IMR-90 (cell line): Measurements from ENCODE around the gene LRP5. TPM values are rescaled to one million over a fixed set of nuclear protein-coding genes. Genes with fewer than 3 reads are reported as not detected.

Experiments used
- ATAC-seq: fragments of 200-7000 bp; cut with Tn5 transposase; 2 replicates; pipeline ENCODE4 v1.9.1; 2020; ENCODE audit warnings: low read depth, mild to moderate bottlenecking, moderate library complexity
- BruUV-seq: library from RNA; stranded (reverse); fragments of 400-500 nt; replicated peaks from 2 replicates; lab custom pipeline; 2021; lab: Mats Ljungman, UMichigan
- CTCF ChIA-PET: fragments of 300-600 bp; formaldehyde crosslinking; extraction: SDS; loops from one replicate; lab custom pipeline; 2021; ENCODE audit warnings: antibody characterized with exemption; lab: Yijun Ruan, JAX
- POLR2A ChIA-PET: fragments of 300-600 bp; sonication (Branson Sonifier 250); formaldehyde crosslinking; loops from one replicate; lab custom pipeline; 2022; ENCODE audit warnings: antibody characterized with exemption; ENCODE audit not compliant: unreplicated experiment; lab: Charles Lee
- DNase-seq: peaks from one replicate; pipeline ENCODE4 v3.0.0; 2013
- H2AFZ ChIP-seq: replicated peaks from 2 replicates; pipeline ENCODE3; 2013; ENCODE audit warnings: low read length, mild to moderate bottlenecking; ENCODE audit not compliant: poor library complexity
- H2AK5ac ChIP-seq: 2 replicates; pipeline ENCODE4 v1.6.1; 2013; ENCODE audit warnings: low read depth, low read length, inconsistent platforms
- H2AK9ac ChIP-seq: replicated peaks from 2 replicates; pipeline ENCODE3; 2013; ENCODE audit warnings: mild to moderate bottlenecking, low read depth, low read length, moderate library complexity; ENCODE audit not compliant: poor library complexity
- H2BK120ac ChIP-seq: 2 replicates; pipeline ENCODE4 v1.6.1; 2013; ENCODE audit warnings: low read depth, low read length, inconsistent platforms
- H2BK15ac ChIP-seq: 3 replicates; pipeline ENCODE4 v1.6.1; 2013; ENCODE audit warnings: low read depth, low read length, inconsistent platforms
- H2BK20ac ChIP-seq: 2 replicates; pipeline ENCODE4 v1.6.1; 2013; ENCODE audit warnings: low read depth, mild to moderate bottlenecking, inconsistent platforms, low read length, moderate library complexity
- H2BK5ac ChIP-seq: 2 replicates; pipeline ENCODE4 v1.6.1; 2013; ENCODE audit warnings: mild to moderate bottlenecking, low read depth, low read length, inconsistent platforms; ENCODE audit not compliant: poor library complexity, severe bottlenecking
- H3K14ac ChIP-seq: replicated peaks from 2 replicates; pipeline ENCODE4 v1.6.1; 2013; ENCODE audit warnings: low read depth, low read length, inconsistent platforms
- H3K18ac ChIP-seq: 2 replicates; pipeline ENCODE4 v1.6.1; 2013; ENCODE audit warnings: low read depth, low read length, control low read depth
- H3K23ac ChIP-seq: 2 replicates; pipeline ENCODE4 v1.6.1; 2013; ENCODE audit warnings: low read depth, low read length, inconsistent platforms
- H3K27ac ChIP-seq: 2 replicates; pipeline ENCODE4 v1.5.1; 2013; ENCODE audit warnings: mild to moderate bottlenecking, control low read depth, low read length; ENCODE audit not compliant: insufficient read depth
- H3K27me3 ChIP-seq: 2 replicates; pipeline ENCODE4 v1.6.1; 2013; ENCODE audit warnings: low read length; ENCODE audit not compliant: control insufficient read depth, insufficient read depth
- H3K36me3 ChIP-seq: 2 replicates; pipeline ENCODE4 v1.6.1; 2013; ENCODE audit warnings: low read length, mixed read lengths; ENCODE audit not compliant: control insufficient read depth, insufficient read depth
- H3K4ac ChIP-seq: 2 replicates; pipeline ENCODE4 v1.6.1; 2013; ENCODE audit warnings: low read depth, low read length, inconsistent platforms
- H3K4me1 ChIP-seq: 2 replicates; pipeline ENCODE4 v1.6.1; 2013; ENCODE audit warnings: low read length, mixed read lengths; ENCODE audit not compliant: control insufficient read depth, insufficient read depth
- H3K4me2 ChIP-seq: 2 replicates; pipeline ENCODE4 v1.6.1; 2013; ENCODE audit warnings: low read depth, mild to moderate bottlenecking, control low read depth, low read length, moderate library complexity
- H3K4me3 ChIP-seq: 2 replicates; pipeline ENCODE4 v1.5.1; 2013; ENCODE audit warnings: low read depth, mild to moderate bottlenecking, control low read depth, low read length, moderate library complexity; ENCODE audit not compliant: insufficient read depth
- H3K56ac ChIP-seq: 2 replicates; pipeline ENCODE4 v1.6.1; 2013; ENCODE audit warnings: low read length, inconsistent platforms; ENCODE audit not compliant: insufficient read depth; ENCODE audit errors: extremely low read depth
- H3K79me1 ChIP-seq, 2 experiments: 2 replicates each; pipeline ENCODE4 v1.6.1; 2013; ENCODE audit warnings: low read length in 2 of 2, inconsistent platforms in 1 of 2, low read depth in 1 of 2
- H3K9ac ChIP-seq: 2 replicates; pipeline ENCODE4 v1.6.1; 2013; ENCODE audit warnings: low read depth, low read length, control low read depth
- H3K9me1 ChIP-seq: 2 replicates; pipeline ENCODE4 v1.6.1; 2013; ENCODE audit warnings: low read length, inconsistent platforms; ENCODE audit not compliant: insufficient read depth
- H3K9me3 ChIP-seq: 2 replicates; pipeline ENCODE4 v1.6.1; 2013; ENCODE audit warnings: low read length; ENCODE audit not compliant: control insufficient read depth, insufficient read depth
- H4K20me1 ChIP-seq: 2 replicates; pipeline ENCODE4 v1.6.1; 2013; ENCODE audit warnings: low read length, inconsistent platforms; ENCODE audit not compliant: insufficient read depth
- H4K5ac ChIP-seq: 2 replicates; pipeline ENCODE4 v1.6.1; 2013; ENCODE audit warnings: mild to moderate bottlenecking, low read depth, low read length, control low read depth
- H4K8ac ChIP-seq, 2 experiments: 2 replicates each; pipeline ENCODE4 v1.6.1; 2013; ENCODE audit warnings: low read depth in 2 of 2, low read length in 2 of 2, control low read depth in 1 of 2, inconsistent platforms in 1 of 2
- H4K91ac ChIP-seq: 2 replicates; pipeline ENCODE4 v1.6.1; 2013; ENCODE audit warnings: low read depth, low read length, inconsistent platforms; ENCODE audit not compliant: insufficient read depth
- BHLHE40 ChIP-seq: fragments of 150-350 bp; IDR thresholded peaks from 2 replicates; pipeline ENCODE4 v1.6.1; 2016; ENCODE audit warnings: mild to moderate bottlenecking, low read depth, low read length
- CEBPB ChIP-seq: IDR thresholded peaks from 2 replicates; pipeline ENCODE4 v1.6.1; 2012; ENCODE audit warnings: low read depth, low read length, improper control_type of control experiment
- CHD1 ChIP-seq: IDR thresholded peaks from 2 replicates; pipeline ENCODE4 v1.6.1; 2012; ENCODE audit warnings: low read depth, low read length, improper control_type of control experiment
- FOS ChIP-seq: fragments of 150-350 bp; IDR thresholded peaks from 2 replicates; pipeline ENCODE4 v1.6.1; 2016; ENCODE audit warnings: low read depth, low read length
- MAFK ChIP-seq: IDR thresholded peaks from 2 replicates; pipeline ENCODE4 v1.6.1; 2012; ENCODE audit warnings: low read depth, low read length, improper control_type of control experiment
- MAZ ChIP-seq: IDR thresholded peaks from 2 replicates; pipeline ENCODE4 v1.6.1; 2012; ENCODE audit warnings: low read depth, mild to moderate bottlenecking, low read length, improper control_type of control experiment, moderate library complexity, borderline replicate concordance
- MXI1 ChIP-seq: IDR thresholded peaks from 2 replicates; pipeline ENCODE4 v1.6.1; 2012; ENCODE audit warnings: low read depth, mild to moderate bottlenecking, low read length, moderate library complexity, borderline replicate concordance
- NFE2L2 ChIP-seq: fragments of 150-350 bp; IDR thresholded peaks from 2 replicates; pipeline ENCODE4 v1.6.1; 2016; ENCODE audit warnings: low read depth, mild to moderate bottlenecking, low read length
- POLR2A ChIP-seq: IDR thresholded peaks from 2 replicates; pipeline ENCODE4 v1.6.1; 2012; ENCODE audit warnings: mild to moderate bottlenecking, low read depth, low read length
- RAD21 ChIP-seq: IDR thresholded peaks from 2 replicates; pipeline ENCODE4 v1.6.1; 2012; ENCODE audit warnings: low read length, improper control_type of control experiment
- RCOR1 ChIP-seq: IDR thresholded peaks from 2 replicates; pipeline ENCODE4 v1.6.1; 2012; ENCODE audit warnings: mild to moderate bottlenecking, low read length, improper control_type of control experiment; ENCODE audit not compliant: insufficient replicate concordance
- RFX5 ChIP-seq: IDR thresholded peaks from 2 replicates; pipeline ENCODE4 v1.8.0; 2012; ENCODE audit warnings: low read depth, mild to moderate bottlenecking, low read length, moderate library complexity
- SMC3 ChIP-seq: fragments of 150-350 bp; IDR thresholded peaks from 2 replicates; pipeline ENCODE4 v1.6.1; 2016; ENCODE audit warnings: low read depth, mild to moderate bottlenecking, antibody characterized with exemption, low read length, moderate library complexity
- USF2 ChIP-seq: fragments of 150-350 bp; IDR thresholded peaks from 2 replicates; pipeline ENCODE4 v1.6.1; 2017; ENCODE audit warnings: mild to moderate bottlenecking, antibody characterized with exemption, low read length, low read depth
- WGBS, 2 experiments: methylation state at CpG; one replicate each; pipeline versions ENCODE4 v1.1.5 to v1.1.7; 2013; ENCODE audit warnings: missing lambda C conversion rate in 2 of 2; ENCODE audit not compliant: insufficient read length in 1 of 2; ENCODE audit errors: extremely low coverage in 2 of 2; 5-methylcytosine and 5-hydroxymethylcytosine counted together
- dilution Hi-C: fragments of 300-500 bp; cut with HindIII; formaldehyde crosslinking; loops from one replicate; pipeline ENCODE4 v1.14.3; 2018; ENCODE audit warnings: low sequenced_read_pairs; ENCODE audit not compliant: unreplicated experiment
- in situ Hi-C: fragments of 300-500 bp; cut with MboI; formaldehyde crosslinking; loops from 3 replicates; pipeline ENCODE4 v1.14.3; 2019; ENCODE audit warnings: low sequenced_read_pairs, inconsistent platforms, mixed read lengths
- intact Hi-C: fragments of 100-400 bp; cut with micrococcal nuclease; formaldehyde crosslinking; loops from 2 replicates; pipeline ENCODE4 v1.10.0; 2022
- polyA plus RNA-seq, 3 experiments: library from polyadenylated mRNA; depleted of rRNA; stranded (reverse); fragments of >200 nt; gene quantifications; 2 replicates each; pipeline ENCODE4 v1.2.3, GENCODE V29; 2012; ENCODE audit warnings: low replicate concordance in 1 of 3
- total RNA-seq: library from RNA; depleted of rRNA; stranded (reverse); fragments of >200 nt; gene quantifications from 2 replicates; pipeline ENCODE4 v1.2.3, GENCODE V29; 2012
- TF ChIP-seq, protein P1 (sequence below): conservative IDR thresholded peaks from 2 replicates; pipeline ENCODE4 v1.5.1; 2012; ENCODE audit warnings: mild to moderate bottlenecking, low read depth, low read length, improper control_type of control experiment
- TF ChIP-seq, protein P2 (sequence below): fragments of 150-350 bp; IDR thresholded peaks from 2 replicates; pipeline ENCODE4 v1.6.1; 2016; ENCODE audit warnings: low read depth, mild to moderate bottlenecking, low read length, moderate library complexity, borderline replicate concordance

The LRP5 gene
- total and polyA plus RNA-seq, 2 of the 4 experiments (the other 2 are of a cell fraction): 10.4 to 15.0 TPM

DNA sequence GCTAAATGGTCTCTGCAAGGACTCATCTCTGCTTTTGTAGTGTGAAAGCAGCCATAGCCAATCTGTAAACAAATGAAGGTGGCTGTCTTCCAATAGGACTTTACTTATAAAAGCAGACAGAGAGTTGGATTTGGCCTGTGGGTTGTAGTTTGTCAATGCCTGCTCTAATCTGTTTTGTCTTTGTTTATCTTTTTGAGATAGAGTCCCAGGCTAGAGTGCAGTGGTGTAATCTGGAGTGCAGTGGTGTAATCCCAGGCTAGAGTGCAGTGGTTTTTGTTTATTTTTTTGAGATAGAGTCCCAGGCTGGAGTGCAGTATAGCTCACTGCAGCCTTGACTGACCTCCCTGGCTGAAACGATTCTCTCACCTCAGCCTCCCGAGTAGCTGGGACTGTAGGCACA, 156.7 kb downstream of the LRP5 start:
- Histone ChIP-seq H4K20me1 (peaks cover 97% of the 10 kb centered on the region), H3K27ac (no peak overlapping the region), H2BK15ac (no peak overlapping the region), H3K9me1 (peaks cover 38% of the 10 kb centered on the region), H3K23ac (no peak overlapping the region), H2BK120ac (no peak overlapping the region), H4K8ac (no peak overlapping the region), H3K4me3 (no peak overlapping the region), H3K14ac (no peak overlapping the region), H3K4me1 (peaks cover 19% of the 10 kb centered on the region), H3K18ac (no peak overlapping the region), H2AK9ac (no peak overlapping the region), H3K4ac (no peak overlapping the region), H4K5ac (no peak overlapping the region), H3K36me3 (peaks cover 8% of the 10 kb centered on the region), H2BK20ac (no peak overlapping the region), H2AK5ac (no peak overlapping the region), H2BK5ac (no peak overlapping the region), H3K27me3 (no peaks in the 10 kb centered on the region), H3K9me3 (no peaks in the 10 kb centered on the region), H2AFZ (no peak overlapping the region), H3K9ac (no peak overlapping the region), H3K4me2 (no peak overlapping the region), H3K56ac (no peak overlapping the region), H3K79me1 (peaks cover 20 to 83% of the 10 kb centered on the region in 2 experiments), H4K91ac (no peak overlapping the region)
- no TSS peak for BruUV-seq
- dilution Hi-C loops: no loop called here
- no CpG with 5 or more reads among the region's 2 CpGs for WGBS, 2 experiments
- POLR2A ChIA-PET: no interaction called here
- DNase-seq (peak; percentile 50), ATAC-seq (peak; percentile 67)
- intact Hi-C loops: loop anchor here (10.0 kb wide), 1 partner anchor 106 kb away; no protein-coding TSS in a partner anchor
- TF ChIP-seq RAD21: no peak
- TF ChIP-seq MAZ: no peak
- no peak for TF ChIP-seq BHLHE40
- TF ChIP-seq CEBPB: no peak
- TF ChIP-seq NFE2L2: no peak
- TF ChIP-seq, protein P1, sequence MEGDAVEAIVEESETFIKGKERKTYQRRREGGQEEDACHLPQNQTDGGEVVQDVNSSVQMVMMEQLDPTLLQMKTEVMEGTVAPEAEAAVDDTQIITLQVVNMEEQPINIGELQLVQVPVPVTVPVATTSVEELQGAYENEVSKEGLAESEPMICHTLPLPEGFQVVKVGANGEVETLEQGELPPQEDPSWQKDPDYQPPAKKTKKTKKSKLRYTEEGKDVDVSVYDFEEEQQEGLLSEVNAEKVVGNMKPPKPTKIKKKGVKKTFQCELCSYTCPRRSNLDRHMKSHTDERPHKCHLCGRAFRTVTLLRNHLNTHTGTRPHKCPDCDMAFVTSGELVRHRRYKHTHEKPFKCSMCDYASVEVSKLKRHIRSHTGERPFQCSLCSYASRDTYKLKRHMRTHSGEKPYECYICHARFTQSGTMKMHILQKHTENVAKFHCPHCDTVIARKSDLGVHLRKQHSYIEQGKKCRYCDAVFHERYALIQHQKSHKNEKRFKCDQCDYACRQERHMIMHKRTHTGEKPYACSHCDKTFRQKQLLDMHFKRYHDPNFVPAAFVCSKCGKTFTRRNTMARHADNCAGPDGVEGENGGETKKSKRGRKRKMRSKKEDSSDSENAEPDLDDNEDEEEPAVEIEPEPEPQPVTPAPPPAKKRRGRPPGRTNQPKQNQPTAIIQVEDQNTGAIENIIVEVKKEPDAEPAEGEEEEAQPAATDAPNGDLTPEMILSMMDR: no peak
- TF ChIP-seq FOS: no peak
- TF ChIP-seq MAFK: no peak
- TF ChIP-seq RFX5: no peak
- TF ChIP-seq, protein P2, sequence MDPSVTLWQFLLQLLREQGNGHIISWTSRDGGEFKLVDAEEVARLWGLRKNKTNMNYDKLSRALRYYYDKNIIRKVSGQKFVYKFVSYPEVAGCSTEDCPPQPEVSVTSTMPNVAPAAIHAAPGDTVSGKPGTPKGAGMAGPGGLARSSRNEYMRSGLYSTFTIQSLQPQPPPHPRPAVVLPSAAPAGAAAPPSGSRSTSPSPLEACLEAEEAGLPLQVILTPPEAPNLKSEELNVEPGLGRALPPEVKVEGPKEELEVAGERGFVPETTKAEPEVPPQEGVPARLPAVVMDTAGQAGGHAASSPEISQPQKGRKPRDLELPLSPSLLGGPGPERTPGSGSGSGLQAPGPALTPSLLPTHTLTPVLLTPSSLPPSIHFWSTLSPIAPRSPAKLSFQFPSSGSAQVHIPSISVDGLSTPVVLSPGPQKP: no peak
- no peak for TF ChIP-seq POLR2A
- TF ChIP-seq USF2: no peak
- no peak for TF ChIP-seq RCOR1
- no peak for TF ChIP-seq MXI1
- no peak for TF ChIP-seq SMC3
- no peak for TF ChIP-seq CHD1
- CTCF ChIA-PET: interaction anchor here (0.6 kb wide), 1 partner anchor 985 kb away, joined by 3 read pairs; no protein-coding TSS in a partner anchor
- in situ Hi-C loops: no loop called here
